ENCODE data around the gene GPX4. TPM values are rescaled to one million over a fixed set of nuclear protein-coding genes. Genes with fewer than 3 reads are reported as not detected.

Gene GPX4
- total and polyA plus RNA-seq, 12 donors: 244 to 487 (median 316) TPM

GRCh38 chr19:1088416-1089010 is 15.3 kb upstream of the GPX4 start:
- Histone ChIP-seq H3K27me3 (no peaks in the 10 kb centered on the region), H3K27ac (peak overlapping the region in 9 of 10 donors; percentile 23 to 88 (median 46)), H3K4me3 (no peak overlapping the region), H3K9me3 (no peaks in the 10 kb centered on the region), H3K4me1 (peaks cover 0 to 50% (median 8%) of the 10 kb centered on the region in 9 donors), H3K36me3 (peaks cover 0 to 96% (median 26%) of the 10 kb centered on the region in 9 donors)
- no peak for TF ChIP-seq CTCF (IDR thresholded peaks at IDR 0.05)
- 86 to 90% methylated on average over 27 of the region's 27 CpGs for WGBS, 2 donors
- ATAC-seq (peak; percentile 19 to 70 (median 26)), DNase-seq (no peak)
- intact Hi-C loops (cut with DNase I): no loop called here

GRCh38 chr19:1089126-1089771 is 14.5 kb upstream of the GPX4 start:
- intact Hi-C loops (cut with DNase I): no loop called here
- Histone ChIP-seq H3K27me3 (no peaks in the 10 kb centered on the region), H3K36me3 (peaks cover 0 to 93% (median 26%) of the 10 kb centered on the region in 9 donors), H3K9me3 (no peaks in the 10 kb centered on the region), H3K4me3 (no peak overlapping the region), H3K27ac (peak overlapping the region in 1 of 10 donors; percentile 88), H3K4me1 (peaks cover 0 to 53% (median 15%) of the 10 kb centered on the region in 9 donors)
- TF ChIP-seq CTCF (IDR thresholded peaks at IDR 0.05): no peak
- DNase-seq: no peak
- ATAC-seq: no peak
- WGBS, 2 donors: 93 to 94% methylated on average over 32 of the region's 32 CpGs

GRCh38 chr19:1089891-1090290 is 13.9 kb upstream of the GPX4 start:
- 79 to 85% methylated on average over 22 of the region's 22 CpGs for WGBS, 2 donors
- DNase-seq (no peak), ATAC-seq (no peak)
- intact Hi-C loops (cut with DNase I): loop anchor here in 4 of 10 donors (5.0 to 10.0 kb wide), 3 partner anchors 45 to 55 kb away; partner anchors contain the start of gene ABCA7 (in 3 of the 4)
- no peaks in the 10 kb centered on the region for H3K9me3 ChIP-seq
- no peaks in the 10 kb centered on the region for H3K27me3 ChIP-seq
- peak overlapping the region in 1 of 10 donors; percentile 88 for H3K27ac ChIP-seq
- H3K4me1 ChIP-seq: peaks cover 0 to 56% (median 18%) of the 10 kb centered on the region in 9 donors
- peaks cover 0 to 87% (median 26%) of the 10 kb centered on the region in 9 donors for H3K36me3 ChIP-seq
- no peak overlapping the region for H3K4me3 ChIP-seq
- TF ChIP-seq CTCF (IDR thresholded peaks at IDR 0.05): no peak

- Histone ChIP-seq H3K4me3 (no peak overlapping the region), H3K27me3 (no peaks in the 10 kb centered on the region), H3K27ac (no peak overlapping the region), H3K4me1 (peaks cover 5 to 61% (median 23%) of the 10 kb centered on the region in 9 donors), H3K9me3 (no peaks in the 10 kb centered on the region), H3K36me3 (peaks cover 0 to 80% (median 26%) of the 10 kb centered on the region in 9 donors)
- DNase-seq: no peak
- no peak for TF ChIP-seq CTCF (IDR thresholded peaks at IDR 0.05)
- intact Hi-C loops (cut with DNase I): loop anchor here in 4 of 10 donors (5.0 to 10.0 kb wide), 3 partner anchors 46 to 56 kb away; partner anchors contain the start of gene ABCA7 (in 3 of the 4)
- no peak for ATAC-seq
- 92 to 94% methylated on average over 38 of the region's 38 CpGs for WGBS, 2 donors
Observed at GRCh38 chr19:1090731-1091543, 12.9 kb upstream of the GPX4 start.

All from heart right ventricle (tissue), 16 donors.